ENCODE results near the gene AGO3.
A peak's percentile ranks its signal among the peaks of the same experiment; 100 is the strongest.
"Not testable (repeated sequence)": the region's sequence is repeated elsewhere in the genome, so short reads cannot be mapped to it uniquely, and the experiment has no call there.

AGO3 gene

GRCh38 chr1:35925741-35926140 lies 5.2 kb upstream of the AGO3 start:
- DNase-seq (ENCODE audit: low spot score), result no peak

- no peak for DNase-seq (ENCODE audit: low spot score)
Observed at GRCh38 chr1:35927472-35927871, 3.4 kb upstream of the AGO3 start.

GRCh38 chr1:35929730-35930592 lies 944 bp upstream of the AGO3 start:
- peak; percentile 46 for DNase-seq (ENCODE audit: low spot score)

GRCh38 chr1:35931446-35932157 lies 697 bp downstream of the AGO3 start:
- peak; percentile 40 for DNase-seq (ENCODE audit: low spot score)

GRCh38 chr1:35932158-35932636 lies 1.3 kb downstream of the AGO3 start:
- no peak for DNase-seq (ENCODE audit: low spot score)

GRCh38 chr1:35932941-35933340 lies 2.0 kb downstream of the AGO3 start:
- no peak for DNase-seq (ENCODE audit: low spot score)

- DNase-seq (ENCODE audit: low spot score), result no peak
Observed at GRCh38 chr1:35935442-35936388, 4.8 kb downstream of the AGO3 start.

GRCh38 chr1:35936838-35937237 lies 5.9 kb downstream of the AGO3 start:
- no peak for DNase-seq (ENCODE audit: low spot score)

- DNase-seq (ENCODE audit: low spot score), result no peak
Observed at GRCh38 chr1:35939484-35939883, 8.6 kb downstream of the AGO3 start.

GRCh38 chr1:35945327-35945726 lies 14.4 kb downstream of the AGO3 start:
- DNase-seq (ENCODE audit: low spot score), result no peak

GRCh38 chr1:35947547-35947946 lies 16.6 kb downstream of the AGO3 start:
- DNase-seq (ENCODE audit: low spot score), result no peak

GRCh38 chr1:35958558-35958957 lies 27.7 kb downstream of the AGO3 start:
- no peak for DNase-seq (ENCODE audit: low spot score)

GRCh38 chr1:35959304-35959703 lies 28.4 kb downstream of the AGO3 start:
- no peak for DNase-seq (ENCODE audit: low spot score)

- no peak for DNase-seq (ENCODE audit: low spot score)
Observed at GRCh38 chr1:35962952-35963351, 32.0 kb downstream of the AGO3 start.

GRCh38 chr1:35964277-35964676 lies 33.4 kb downstream of the AGO3 start:
- not testable (repeated sequence) for DNase-seq (ENCODE audit: low spot score)

GRCh38 chr1:35968396-35968795 lies 37.5 kb downstream of the AGO3 start:
- no peak for DNase-seq (ENCODE audit: low spot score)

GRCh38 chr1:35971601-35972000 lies 40.7 kb downstream of the AGO3 start:
- DNase-seq (ENCODE audit: low spot score), result no peak

GRCh38 chr1:35972631-35973030 lies 41.7 kb downstream of the AGO3 start:
- DNase-seq (ENCODE audit: low spot score), result not testable (repeated sequence)

- DNase-seq (ENCODE audit: low spot score), result no peak
Observed at GRCh38 chr1:35980090-35980489, 49.2 kb downstream of the AGO3 start.

- DNase-seq (ENCODE audit: low spot score), result no peak
Observed at GRCh38 chr1:35988237-35988636, 57.3 kb downstream of the AGO3 start.

- DNase-seq (ENCODE audit: low spot score), result no peak
Observed at GRCh38 chr1:36006941-36007500, 76.1 kb downstream of the AGO3 start.

- no peak for DNase-seq (ENCODE audit: low spot score)
Observed at GRCh38 chr1:36007741-36008140, 76.8 kb downstream of the AGO3 start.

All from SW480 (cell line).